Breast epithelium (tissue), 3 donors: ENCODE results near the gene NCOR1.

Source experiments
- POLR2A ChIP-seq: fragments of 450-650 bp; IDR thresholded peaks from one replicate; pipeline ENCODE4 v1.6.1; 2016; ENCODE audit warnings: antibody characterized with exemption, mild to moderate bottlenecking, moderate library complexity
- POLR2AphosphoS5 ChIP-seq, 3 donors: sonication (generic); formaldehyde crosslinking; IDR thresholded peaks; one replicate each; pipeline ENCODE4 v1.6.1; 2017; ENCODE audit warnings: antibody characterized with exemption in 3 of 3
- TF ChIP-seq, protein P1 (sequence below), 3 donors: fragments of 450-650 bp; IDR thresholded peaks; one replicate each; pipeline ENCODE4 v1.5.1; 2016 to 2017; ENCODE audit warnings: antibody characterized with exemption in 3 of 3, mild to moderate bottlenecking in 3 of 3, moderate library complexity in 3 of 3

DNA sequence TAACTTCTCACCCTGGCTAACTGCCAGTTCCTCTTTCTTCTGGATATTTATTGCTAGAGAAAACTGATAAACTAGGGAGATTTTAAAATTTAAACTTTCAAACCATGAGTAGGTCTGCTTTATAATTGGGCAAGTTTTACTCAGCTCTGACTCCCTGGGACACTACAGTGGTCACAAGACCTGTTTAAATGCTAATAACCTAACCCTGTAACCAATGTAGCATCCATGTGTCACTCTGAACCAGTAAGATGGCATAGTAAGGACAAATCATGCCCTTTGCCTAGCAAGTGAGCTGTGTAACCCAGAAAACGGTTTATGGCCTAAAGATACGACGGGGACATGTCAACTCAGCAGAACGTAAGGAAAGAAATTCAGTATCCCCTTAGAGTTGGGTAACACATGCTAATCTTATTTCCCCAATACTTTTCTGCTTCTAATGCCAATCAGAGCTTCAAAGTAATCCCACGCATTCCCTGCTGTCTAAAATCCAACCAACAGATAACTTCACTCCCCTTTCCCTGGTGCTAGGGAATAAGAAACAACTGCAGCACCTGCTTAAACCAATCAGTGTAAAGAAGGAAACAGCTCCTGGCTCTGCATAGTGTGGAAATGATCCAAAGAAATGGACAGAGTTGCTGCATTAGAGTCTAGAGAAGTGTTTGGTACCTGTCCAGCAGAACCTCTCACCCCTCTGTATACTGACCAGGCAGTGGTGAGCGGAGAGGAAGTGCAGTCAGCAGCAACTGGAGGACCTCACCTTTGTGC lies 85.7 kb downstream of the NCOR1 start:
- TF ChIP-seq, protein P1, sequence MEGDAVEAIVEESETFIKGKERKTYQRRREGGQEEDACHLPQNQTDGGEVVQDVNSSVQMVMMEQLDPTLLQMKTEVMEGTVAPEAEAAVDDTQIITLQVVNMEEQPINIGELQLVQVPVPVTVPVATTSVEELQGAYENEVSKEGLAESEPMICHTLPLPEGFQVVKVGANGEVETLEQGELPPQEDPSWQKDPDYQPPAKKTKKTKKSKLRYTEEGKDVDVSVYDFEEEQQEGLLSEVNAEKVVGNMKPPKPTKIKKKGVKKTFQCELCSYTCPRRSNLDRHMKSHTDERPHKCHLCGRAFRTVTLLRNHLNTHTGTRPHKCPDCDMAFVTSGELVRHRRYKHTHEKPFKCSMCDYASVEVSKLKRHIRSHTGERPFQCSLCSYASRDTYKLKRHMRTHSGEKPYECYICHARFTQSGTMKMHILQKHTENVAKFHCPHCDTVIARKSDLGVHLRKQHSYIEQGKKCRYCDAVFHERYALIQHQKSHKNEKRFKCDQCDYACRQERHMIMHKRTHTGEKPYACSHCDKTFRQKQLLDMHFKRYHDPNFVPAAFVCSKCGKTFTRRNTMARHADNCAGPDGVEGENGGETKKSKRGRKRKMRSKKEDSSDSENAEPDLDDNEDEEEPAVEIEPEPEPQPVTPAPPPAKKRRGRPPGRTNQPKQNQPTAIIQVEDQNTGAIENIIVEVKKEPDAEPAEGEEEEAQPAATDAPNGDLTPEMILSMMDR (IDR thresholded peaks at IDR 0.05), result no peak
- TF ChIP-seq POLR2A, result no peak
- TF ChIP-seq POLR2AphosphoS5 (IDR thresholded peaks at IDR 0.05), result no peak
